Glutamatergic neuron (in vitro differentiated cells): Measurements from ENCODE around the gene CABYR. TPM values are rescaled to one million over a fixed set of nuclear protein-coding genes. Genes with fewer than 3 reads are reported as not detected.

Experiments
- DNase-seq: peaks from one replicate; pipeline ENCODE4 v3.0.0; 2022
- H3K27ac Mint-ChIP-seq: one replicate; pipeline ENCODE4 v1.8.0; 2020; ENCODE audit warnings: mild to moderate bottlenecking, mixed read lengths, inconsistent platforms; ENCODE audit not compliant: unreplicated experiment
- H3K27me3 Mint-ChIP-seq: one replicate; pipeline ENCODE4 v1.8.0; 2020; ENCODE audit warnings: mild to moderate bottlenecking, moderate library complexity, mixed read lengths, inconsistent platforms; ENCODE audit not compliant: unreplicated experiment
- H3K36me3 Mint-ChIP-seq: one replicate; pipeline ENCODE4 v1.8.0; 2020; ENCODE audit warnings: mild to moderate bottlenecking, mixed read lengths, inconsistent platforms; ENCODE audit not compliant: unreplicated experiment
- H3K4me1 Mint-ChIP-seq: one replicate; pipeline ENCODE4 v1.8.0; 2020; ENCODE audit warnings: mild to moderate bottlenecking, low read depth, mixed read lengths, inconsistent platforms; ENCODE audit not compliant: unreplicated experiment
- H3K4me3 Mint-ChIP-seq: one replicate; pipeline ENCODE4 v1.8.0; 2020; ENCODE audit warnings: mild to moderate bottlenecking, mixed read lengths, inconsistent platforms; ENCODE audit not compliant: unreplicated experiment
- H3K9me3 Mint-ChIP-seq: one replicate; pipeline ENCODE4 v1.8.0; 2020; ENCODE audit warnings: mild to moderate bottlenecking, moderate library complexity, mixed read lengths, inconsistent platforms; ENCODE audit not compliant: unreplicated experiment
- CTCF ChIP-seq: fragments of 200-600 bp; sonication (generic); IDR thresholded peaks from one replicate; pipeline ENCODE4 v1.5.0; 2021; ENCODE audit not compliant: partially characterized antibody, unreplicated experiment
- total RNA-seq: library from RNA; stranded (reverse); fragmentation: NEBNext Ultra II Directional; extraction: Animal tissue kit (Norgen Biotek cat#: 25700); gene quantifications from one replicate; pipeline ENCODE4 v1.2.1, GENCODE V29; 2021; ENCODE audit not compliant: unreplicated experiment

The CABYR gene
- total RNA-seq, 1 donor from 2014 or later = 14.0 TPM

DNA sequence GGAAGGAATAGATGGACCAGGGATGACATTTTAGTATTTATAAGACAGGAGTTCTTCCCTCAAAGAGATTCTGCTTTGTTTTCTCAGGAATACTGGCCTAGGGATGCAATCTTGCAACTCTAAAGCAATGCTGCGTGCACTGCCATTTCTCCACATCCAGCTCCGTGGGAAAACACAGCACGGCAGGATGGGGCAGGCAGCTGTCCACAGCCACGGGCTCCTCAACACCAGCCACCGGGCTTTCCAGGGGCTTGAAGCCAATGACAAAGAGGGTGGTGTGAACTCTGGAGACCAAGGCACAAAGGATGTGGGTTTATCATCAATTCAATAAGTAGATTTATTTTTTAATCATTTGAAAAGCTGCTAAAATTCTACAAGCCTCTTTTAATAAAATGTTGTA, 49.3 kb downstream of the CABYR start:
- TF ChIP-seq CTCF = no peak
- no peak overlapping the region for H3K27ac Mint-ChIP-seq
- no peaks in the 10 kb centered on the region for H3K36me3 Mint-ChIP-seq
- H3K9me3 Mint-ChIP-seq = peaks cover 5% of the 10 kb centered on the region
- no peak for DNase-seq
- H3K4me3 Mint-ChIP-seq = no peak overlapping the region
- H3K27me3 Mint-ChIP-seq = peaks cover 3% of the 10 kb centered on the region
- peaks cover 12% of the 10 kb centered on the region for H3K4me1 Mint-ChIP-seq

DNA sequence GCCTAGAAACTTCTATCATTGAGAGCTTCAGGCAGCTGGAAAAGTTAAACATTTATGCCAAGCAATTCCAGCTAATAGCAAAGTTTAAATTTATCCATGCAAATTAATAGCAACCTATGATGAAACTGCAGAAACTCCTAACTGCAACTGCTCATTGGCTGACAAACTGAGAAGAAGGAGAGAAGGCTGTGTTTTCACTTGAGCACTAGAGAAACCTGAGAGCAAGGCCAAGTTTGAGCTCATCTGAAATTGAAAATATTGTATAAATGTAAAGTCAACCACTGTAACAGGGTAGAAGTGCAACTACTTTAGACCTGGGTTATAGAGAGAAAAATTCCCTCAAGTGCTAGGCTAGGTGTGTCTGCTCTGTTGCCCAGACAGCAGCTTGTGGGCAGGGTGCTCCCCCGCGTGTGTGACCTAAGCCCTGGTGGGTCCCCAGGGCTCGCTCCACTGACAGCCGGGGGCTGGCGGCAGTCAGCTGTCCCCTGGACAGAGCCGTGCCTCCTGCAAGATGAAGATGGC, 50.2 kb downstream of the CABYR start:
- peaks cover 3% of the 10 kb centered on the region for H3K9me3 Mint-ChIP-seq
- peaks cover 3% of the 10 kb centered on the region for H3K27me3 Mint-ChIP-seq
- peak overlapping the region; percentile 63 for H3K27ac Mint-ChIP-seq
- peak; percentile 45 for DNase-seq
- peaks cover 12% of the 10 kb centered on the region for H3K4me1 Mint-ChIP-seq
- no peaks in the 10 kb centered on the region for H3K36me3 Mint-ChIP-seq
- no peak for TF ChIP-seq CTCF
- no peak overlapping the region for H3K4me3 Mint-ChIP-seq

GRCh38 chr18:24189664-24190346, 50.9 kb downstream of the CABYR start:
- no peak for DNase-seq

DNA sequence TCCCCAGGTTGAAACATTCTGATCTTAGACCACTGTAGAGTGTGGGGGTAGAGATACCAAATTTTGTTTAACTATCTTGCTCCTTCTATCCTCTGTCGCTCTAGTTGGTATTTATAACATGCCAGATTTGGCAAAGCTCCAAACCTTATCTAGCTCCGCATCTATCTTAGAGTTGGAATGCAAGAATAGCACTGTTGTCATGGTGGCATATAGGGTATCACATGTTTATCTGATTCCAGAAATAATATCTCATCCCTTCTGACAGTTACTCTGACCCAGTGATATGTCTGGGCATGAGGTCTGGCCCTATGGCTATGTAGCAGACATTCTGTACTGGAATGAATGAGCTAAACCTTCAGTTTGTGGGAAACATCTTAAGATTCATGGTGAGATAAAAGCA, 51.7 kb downstream of the CABYR start:
- H3K27me3 Mint-ChIP-seq = peaks cover 2% of the 10 kb centered on the region
- H3K36me3 Mint-ChIP-seq = no peaks in the 10 kb centered on the region
- TF ChIP-seq CTCF = no peak
- H3K4me3 Mint-ChIP-seq = no peak overlapping the region
- H3K9me3 Mint-ChIP-seq = peaks cover 3% of the 10 kb centered on the region
- no peak for DNase-seq
- no peak overlapping the region for H3K27ac Mint-ChIP-seq
- H3K4me1 Mint-ChIP-seq = peaks cover 12% of the 10 kb centered on the region

More at GRCh38 chr18:24189664-24190346, 50.9 kb downstream of the CABYR start:
- Mint-ChIP-seq H3K9me3 (peaks cover 3% of the 10 kb centered on the region), H3K4me3 (peak overlapping the region; percentile 63), H3K36me3 (no peaks in the 10 kb centered on the region), H3K27me3 (peaks cover 2% of the 10 kb centered on the region), H3K4me1 (peaks cover 12% of the 10 kb centered on the region), H3K27ac (peak overlapping the region; percentile 63)
- TF ChIP-seq CTCF = no peak

- Mint-ChIP-seq H3K9me3 (peaks cover 1% of the 10 kb centered on the region), H3K4me3 (no peak overlapping the region), H3K27me3 (no peaks in the 10 kb centered on the region), H3K27ac (no peak overlapping the region), H3K4me1 (no peaks in the 10 kb centered on the region), H3K36me3 (no peaks in the 10 kb centered on the region)
- DNase-seq = no peak
- no peak for TF ChIP-seq CTCF
Observed at GRCh38 chr18:24195296-24196053, 56.6 kb downstream of the CABYR start.
